ENCODE results near the gene TPRA1. TPM values are rescaled to one million over a fixed set of nuclear protein-coding genes. Genes with fewer than 3 reads are reported as not detected.
A peak's percentile ranks its signal among the peaks of the same experiment; 100 is the strongest.
"Not testable (repeated sequence)": the region's sequence is repeated elsewhere in the genome, so short reads cannot be mapped to it uniquely, and the experiment has no call there.

The TPRA1 gene
- total RNA-seq, 1 donor from 2014 or later: 41.6 TPM

DNA sequence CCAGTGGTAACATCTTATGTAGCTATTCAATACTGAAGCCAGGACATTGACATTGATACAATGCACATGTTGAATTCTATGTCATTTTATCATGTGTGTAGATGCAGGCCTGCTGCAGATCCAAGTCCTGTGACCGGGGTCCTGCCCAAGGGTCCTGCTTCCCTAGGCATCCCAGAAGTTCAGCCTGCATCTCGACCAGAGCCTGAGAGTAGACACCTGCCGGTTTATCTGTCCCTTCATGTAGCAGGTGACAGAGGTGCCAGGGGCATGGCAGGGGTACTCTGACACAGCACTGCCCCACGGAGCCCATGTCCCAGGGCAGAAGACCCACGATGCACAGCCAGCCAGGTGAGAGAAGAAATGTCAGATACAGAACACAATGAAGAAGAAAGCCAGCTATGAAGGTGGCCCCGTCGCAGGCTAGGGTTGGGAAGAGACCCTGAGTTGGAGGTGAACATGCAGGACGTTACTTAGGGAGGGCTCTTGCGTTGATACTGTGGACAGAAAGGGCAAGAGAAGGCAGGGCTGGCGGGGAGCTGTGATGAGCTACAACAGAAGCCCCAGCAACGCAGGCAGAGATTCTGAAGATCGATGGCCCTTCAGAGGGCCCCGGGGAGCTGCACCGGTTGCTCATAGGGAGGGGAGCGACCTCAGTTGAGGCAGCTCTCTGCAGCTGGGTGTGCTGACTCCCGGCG lies 51.0 kb downstream of the TPRA1 start:
- no peak for DNase-seq (ENCODE audit: low read depth)

DNA sequence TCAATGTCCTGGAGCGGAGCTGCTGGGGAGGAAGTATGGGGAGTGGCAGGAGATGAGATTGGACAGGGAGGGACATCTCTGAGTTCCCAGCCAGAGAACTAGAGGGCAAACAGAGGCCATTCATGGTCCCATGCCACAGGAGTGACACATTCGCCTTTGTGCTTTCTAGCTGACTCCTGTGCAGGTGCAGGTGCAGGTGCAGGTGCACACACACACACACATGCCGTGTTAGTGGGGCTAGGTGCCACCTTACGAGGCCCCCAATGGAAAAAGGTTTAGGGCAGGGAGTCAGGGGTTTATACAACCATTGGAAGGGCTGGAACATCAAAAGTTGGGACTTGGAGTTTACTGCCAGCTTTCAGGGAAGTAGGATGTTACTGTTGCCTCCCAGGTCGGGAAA lies 52.0 kb downstream of the TPRA1 start:
- DNase-seq (ENCODE audit: low read depth): no peak

DNA sequence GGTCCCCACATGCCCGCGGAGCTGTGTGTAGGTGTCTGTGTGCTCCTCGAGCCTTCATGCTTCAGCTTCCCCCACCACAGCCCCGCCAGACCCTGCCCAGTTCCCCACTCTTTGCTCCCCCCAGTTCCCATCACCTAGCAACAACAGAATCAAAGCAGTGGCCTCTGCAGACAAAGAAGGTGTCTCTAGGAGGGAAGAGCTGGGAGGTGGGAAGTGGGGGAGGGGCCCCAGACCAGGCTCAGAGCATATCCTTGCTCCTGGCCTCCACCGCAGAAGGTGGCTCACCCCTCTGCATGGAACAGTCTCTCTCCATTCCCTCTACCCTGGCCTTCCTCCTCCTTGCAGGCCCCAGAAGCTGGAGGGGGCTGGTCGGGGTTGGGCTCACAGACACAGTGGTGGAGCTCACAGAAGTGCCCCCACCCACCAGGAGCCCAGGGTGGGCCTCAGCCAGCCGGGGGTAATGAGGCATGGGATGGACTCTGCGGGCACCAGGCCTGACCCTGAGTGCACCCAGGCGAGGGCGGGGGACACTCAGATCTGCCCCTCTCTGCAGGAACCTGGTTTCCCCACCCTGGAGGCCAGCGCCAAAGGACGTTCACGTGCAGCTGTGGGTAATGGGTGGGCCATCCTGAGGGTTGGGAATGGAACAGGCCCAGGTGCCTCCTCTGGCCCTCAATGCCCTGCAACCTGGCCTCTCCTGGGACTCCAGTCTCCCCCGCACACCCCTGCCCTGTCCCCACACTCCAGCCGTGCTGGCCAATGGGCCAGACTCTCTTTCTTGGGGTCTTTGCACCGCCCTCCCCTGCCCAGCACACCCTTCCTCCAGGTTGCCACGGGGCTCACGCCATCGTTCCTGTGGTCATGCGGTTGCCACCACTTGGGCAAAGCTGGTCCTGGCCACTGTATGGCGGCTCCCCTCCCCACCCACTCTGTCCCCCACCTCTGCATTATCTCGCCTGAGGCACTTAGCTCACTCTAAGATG lies 53.4 kb downstream of the TPRA1 start:
- DNase-seq (ENCODE audit: low read depth): no peak

DNA sequence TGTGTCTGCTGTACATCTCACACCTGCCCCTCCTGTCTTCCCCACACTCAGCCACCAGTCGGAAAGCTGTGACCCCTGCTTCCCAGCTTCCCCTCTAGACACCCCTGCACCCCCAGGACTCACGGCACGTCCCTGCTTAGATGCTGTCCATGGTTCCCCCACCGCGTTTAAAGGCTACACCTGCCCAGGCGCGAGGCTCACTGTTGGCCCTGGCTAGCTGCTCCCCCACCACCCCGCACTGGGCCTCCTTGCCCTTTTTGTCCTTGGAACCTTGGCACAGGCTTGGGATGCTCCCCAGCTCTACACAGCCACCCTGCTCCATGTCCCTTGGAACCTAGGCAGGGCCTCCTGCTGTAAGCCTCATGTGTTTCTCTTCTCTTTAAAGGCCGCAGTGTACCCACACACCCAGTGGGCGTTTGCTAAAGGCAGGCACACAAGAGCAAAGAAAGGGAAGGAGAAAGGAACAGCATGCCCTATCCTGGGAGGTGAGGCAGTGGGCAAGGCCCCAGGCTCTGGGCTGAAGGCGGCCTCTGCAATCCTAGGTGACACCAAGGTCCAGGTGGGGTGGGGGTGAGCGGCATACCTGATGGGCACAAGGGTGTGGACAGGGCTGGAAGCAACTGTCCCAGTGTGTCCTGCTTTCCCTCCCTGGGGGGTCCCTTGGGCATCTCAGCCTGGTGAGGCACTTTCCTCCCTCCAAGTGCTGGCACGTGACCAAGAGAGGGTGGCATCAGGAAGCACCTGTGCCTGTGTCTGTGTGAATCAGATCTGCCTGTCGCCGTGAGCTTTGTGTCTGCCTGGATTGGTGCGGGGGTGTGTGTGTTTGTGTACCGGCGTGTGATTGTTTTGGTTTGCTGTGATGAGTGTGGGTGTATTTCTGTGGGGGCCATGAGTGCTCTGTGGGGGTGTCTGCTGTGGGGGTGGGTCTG lies 54.4 kb downstream of the TPRA1 start:
- DNase-seq (ENCODE audit: low read depth): no peak

DNA sequence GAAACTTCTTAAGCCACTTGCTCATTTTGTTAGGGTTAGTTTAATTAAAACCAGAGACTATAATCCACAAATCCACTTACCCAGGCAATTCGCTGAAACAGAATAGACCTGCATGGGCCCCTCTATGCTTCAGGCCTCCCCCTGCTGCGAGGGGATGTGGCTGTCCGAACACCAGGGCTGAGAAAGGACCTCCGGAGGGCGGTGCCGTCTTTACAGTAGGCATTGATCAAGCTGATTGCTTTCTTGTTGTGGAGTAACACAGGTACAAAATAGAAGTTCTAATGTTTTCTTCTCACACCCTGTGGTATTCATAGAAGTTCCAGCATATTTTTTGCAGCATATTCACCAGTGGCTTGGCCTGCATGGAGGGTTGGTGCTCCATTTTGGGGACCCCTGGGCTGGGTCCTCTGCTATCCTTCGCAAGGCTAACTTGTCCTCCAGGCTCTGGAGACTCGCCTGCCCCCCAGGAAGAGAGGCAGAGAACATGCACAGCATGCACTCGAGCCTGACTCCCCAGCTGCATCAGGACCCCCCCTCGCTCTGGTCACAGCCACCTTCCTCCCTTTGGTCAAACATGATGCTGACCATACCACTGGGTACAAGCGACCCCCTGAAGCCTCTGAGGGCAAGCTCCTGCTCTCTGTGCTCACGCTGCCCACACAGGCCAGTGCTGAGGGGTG lies 55.3 kb downstream of the TPRA1 start:
- no peak for DNase-seq (ENCODE audit: low read depth)

DNA sequence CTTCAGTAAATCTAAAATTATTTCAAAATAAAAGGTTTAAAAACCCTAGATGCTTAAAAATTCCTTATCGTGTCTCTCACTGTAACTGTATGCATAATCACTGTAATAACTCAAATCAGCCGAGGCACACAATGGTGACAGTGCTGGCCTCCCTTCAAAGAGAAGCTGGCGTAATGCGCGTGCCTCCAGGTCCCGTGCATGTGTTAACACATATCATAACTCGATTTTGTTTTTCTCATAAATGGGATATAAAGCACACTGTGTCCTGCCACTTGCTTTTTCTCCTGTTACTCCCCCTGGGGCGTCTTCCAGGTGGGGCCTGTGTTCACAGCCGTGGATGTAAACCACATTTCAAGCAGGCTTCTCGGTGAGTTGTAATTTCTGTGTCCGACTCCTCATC lies 56.0 kb downstream of the TPRA1 start:
- no peak for DNase-seq (ENCODE audit: low read depth)

DNA sequence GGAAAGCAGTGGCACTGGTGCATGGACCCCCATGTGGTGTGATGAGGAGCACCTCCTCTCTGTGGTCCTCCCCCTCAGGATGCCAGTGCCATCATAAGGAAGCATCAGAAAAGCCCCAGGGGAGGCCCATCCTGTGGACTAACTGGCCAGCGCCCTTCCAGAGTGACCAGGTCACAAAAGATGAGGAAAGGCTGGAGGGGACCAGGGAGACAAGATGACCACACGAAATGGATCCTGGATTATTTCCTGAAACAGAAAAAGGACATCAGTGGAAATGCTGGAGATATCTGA lies 56.4 kb downstream of the TPRA1 start:
- no peak for DNase-seq (ENCODE audit: low read depth)

DNA sequence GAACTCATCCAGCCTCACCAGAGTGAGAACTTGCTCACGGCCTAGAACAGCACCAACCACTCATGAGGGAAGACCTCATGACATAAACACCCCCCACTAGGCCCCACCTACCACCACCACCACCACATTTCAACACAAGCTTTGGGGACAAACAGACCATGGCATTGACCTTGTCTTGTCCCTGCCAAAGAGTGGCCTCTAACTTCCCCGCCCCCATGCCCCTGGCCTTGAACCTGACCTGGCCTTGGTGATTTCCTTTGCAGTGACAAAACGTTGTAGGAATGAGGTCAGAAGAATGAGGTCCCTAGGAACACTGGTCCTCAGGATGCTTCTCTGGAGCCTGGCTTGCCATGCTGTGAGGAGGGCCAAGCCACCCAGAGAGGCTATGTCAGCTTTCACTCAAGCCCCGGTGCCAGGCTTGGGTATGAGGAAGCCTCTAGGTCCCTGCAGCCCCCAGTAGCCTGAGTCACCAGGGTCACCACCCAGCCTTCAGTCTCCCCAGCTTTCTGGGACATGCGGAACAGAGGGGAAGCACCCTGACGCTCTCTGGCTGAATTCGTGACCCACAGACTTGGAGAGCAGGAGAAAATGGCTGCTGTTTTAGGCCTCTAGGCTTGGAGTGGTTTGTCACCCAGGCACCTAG lies 57.9 kb downstream of the TPRA1 start:
- no peak for DNase-seq (ENCODE audit: low read depth)

DNA sequence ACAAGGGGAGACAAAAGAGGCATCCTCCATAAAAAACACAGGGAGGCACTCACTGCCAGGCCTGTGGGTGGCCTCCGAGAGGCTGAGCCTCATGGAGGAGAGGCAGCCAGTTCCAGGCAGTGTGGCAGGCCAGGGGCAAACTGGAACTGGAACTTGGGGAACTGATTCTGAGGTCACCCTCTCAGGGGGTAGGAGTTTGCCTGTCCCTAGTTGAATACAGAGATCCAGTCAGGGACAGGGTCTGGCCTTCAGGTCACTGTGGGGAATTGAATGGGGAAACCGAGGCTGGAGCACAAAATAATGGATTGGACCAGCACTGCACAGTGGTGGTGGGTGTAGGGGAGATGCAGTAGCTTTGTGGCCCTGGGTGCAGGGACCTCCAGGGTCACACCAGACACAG lies 58.7 kb downstream of the TPRA1 start:
- DNase-seq (ENCODE audit: low read depth): no peak

DNA sequence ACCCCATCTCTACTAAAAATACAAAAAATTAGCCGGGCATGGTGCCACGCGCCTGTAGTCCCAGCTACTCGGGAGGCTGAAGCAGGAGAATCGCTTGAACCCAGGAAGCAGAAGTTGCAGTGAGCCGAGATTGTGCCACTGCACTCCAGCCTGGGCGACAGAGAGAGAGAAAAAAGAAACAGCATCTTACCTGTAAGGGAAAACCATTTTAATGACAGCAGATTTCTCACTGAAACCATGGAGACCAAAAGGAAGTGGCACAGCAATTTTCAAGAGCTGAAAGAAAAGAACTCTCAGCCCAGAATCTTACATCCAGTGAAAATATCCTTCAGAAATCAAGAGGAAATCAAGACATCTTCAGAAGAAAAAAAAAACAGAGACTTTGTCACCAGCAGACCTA lies 59.7 kb downstream of the TPRA1 start:
- not testable (repeated sequence) for DNase-seq (ENCODE audit: low read depth)

DNA sequence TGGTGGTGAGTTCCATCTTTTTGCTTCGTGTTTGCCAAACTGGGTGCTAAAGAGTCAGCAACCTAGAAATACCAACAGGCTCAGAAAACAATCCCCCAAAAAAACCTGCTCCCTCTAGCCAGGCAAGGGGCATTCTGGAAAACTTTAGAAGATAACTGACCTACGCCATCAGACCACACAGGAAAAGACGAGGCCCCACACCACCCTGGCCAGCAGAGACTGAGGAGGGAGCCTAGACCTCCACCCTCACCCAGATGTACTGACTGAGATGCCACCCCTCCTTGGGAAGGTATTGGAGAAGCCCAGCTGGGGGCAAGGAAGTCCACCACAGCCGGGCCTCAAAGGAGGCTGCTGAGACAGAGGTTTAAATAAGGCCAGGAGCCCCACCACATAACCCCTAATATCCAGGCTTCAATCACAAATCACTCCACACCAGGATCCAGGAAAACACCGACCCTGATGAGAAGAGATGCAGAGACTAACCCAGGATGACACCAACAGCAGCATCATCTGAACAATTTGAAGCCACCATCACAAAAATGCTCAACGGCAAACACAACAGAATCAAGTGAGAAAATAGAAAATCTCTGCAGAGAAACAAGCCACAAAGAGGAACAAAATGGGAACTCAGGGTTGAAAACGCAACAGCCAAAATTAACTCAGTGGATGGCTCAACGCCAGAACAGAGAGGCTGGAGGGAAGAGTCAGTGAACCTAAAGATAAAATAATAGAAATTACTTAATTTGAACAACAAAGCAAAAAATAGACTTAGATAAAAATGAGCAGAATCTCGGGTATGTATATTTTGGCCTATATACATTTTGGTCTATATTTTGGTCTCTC lies 61.0 kb downstream of the TPRA1 start:
- DNase-seq (ENCODE audit: low read depth): no peak

DNA sequence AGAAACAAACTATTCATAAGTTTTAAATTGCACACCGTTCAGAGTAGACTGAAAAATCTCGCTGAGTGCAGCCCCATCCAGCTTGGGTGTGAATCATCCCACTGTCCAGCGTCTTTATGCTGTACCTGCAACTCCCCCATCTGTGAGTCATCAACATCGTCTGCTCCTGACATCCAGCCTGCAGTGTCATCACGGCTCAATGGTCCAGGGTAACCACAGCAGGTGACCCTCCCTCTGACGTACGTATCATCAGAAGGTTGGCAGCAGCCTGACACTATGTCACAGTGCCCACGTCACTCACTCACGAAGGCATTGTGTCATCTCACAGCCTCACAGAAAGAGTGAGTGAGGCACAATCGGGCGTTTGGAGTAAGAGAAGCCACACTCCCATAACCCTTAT lies 65.2 kb downstream of the TPRA1 start:
- DNase-seq (ENCODE audit: low read depth): peak; percentile 9

DNA sequence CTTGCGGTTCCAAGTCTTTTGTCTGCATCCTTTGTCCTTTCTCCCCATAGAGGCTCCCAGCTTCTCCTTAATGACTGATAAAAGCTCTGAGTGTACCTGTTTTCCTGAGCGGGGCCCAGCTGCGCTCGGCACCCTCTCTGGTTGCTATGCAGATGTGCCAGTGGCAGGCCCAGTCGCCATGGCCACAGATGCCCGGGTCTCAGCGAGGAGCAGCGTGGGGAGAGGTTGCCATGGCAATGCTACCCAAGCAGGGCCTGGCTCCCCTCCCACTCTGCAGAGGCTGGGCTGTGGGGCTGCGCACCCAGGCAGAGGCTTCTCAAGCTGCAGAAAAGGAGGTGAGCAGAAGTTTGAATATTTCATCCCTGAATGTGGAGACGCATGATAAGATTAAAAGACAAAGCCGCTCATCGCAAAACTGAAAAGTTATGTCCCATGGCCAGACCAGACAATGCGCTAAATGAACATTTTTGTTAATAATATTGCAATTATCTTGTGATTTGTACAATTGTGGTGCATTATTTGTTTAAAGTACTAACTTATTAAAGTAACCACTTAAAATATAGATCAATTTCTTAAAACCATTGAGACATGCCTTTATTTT lies 66.1 kb downstream of the TPRA1 start:
- no peak for DNase-seq (ENCODE audit: low read depth)

Small RNAs within 50 kb of the gene (microRNA-seq; reads per million reads assigned to microRNA genes)
- gene MIR6825: not detected
- 0.97 reads per million for gene MIR7976

Other genes starting within 250 kb of the TPRA1 start
- 14.8 and 14.9 TPM in 2 replicates for gene MCM2, start 7.7 kb upstream of the TPRA1 start, total RNA-seq
- 4.8 and 5.5 TPM in 2 replicates for gene PODXL2, start 38.5 kb upstream of the TPRA1 start, total RNA-seq
- gene ABTB1, start 82.2 kb upstream of the TPRA1 start, total RNA-seq: 3.6 and 6.0 TPM in 2 replicates
- 102 and 107 TPM in 2 replicates for gene MGLL, start 231.8 kb upstream of the TPRA1 start, total RNA-seq

All from myocyte (in vitro differentiated cells).